Spleen (tissue), 13 donors: ENCODE measurements around the gene RBMX. TPM values are rescaled to one million over a fixed set of nuclear protein-coding genes. Genes with fewer than 3 reads are reported as not detected.
A peak's percentile ranks its signal among the peaks of the same experiment; 100 is the strongest.
"Not testable (repeated sequence)": the region's sequence is repeated elsewhere in the genome, so short reads cannot be mapped to it uniquely, and the experiment has no call there.

Source experiments
- DNase-seq: peaks from one replicate; pipeline ENCODE4 v3.0.0-alpha.2; 2020
- H3K27ac ChIP-seq, 8 donors: fragments of 200-600 bp; sonication (generic) in 7 of 8; 1 replicate in 4 of 8; 2 replicates in 4 of 8; pipeline versions ENCODE4 v1.5.0 to v1.8.0; 2016 to 2021; ENCODE audit warnings: inconsistent platforms in 4 of 8, mild to moderate bottlenecking in 4 of 8, moderate library complexity in 1 of 8
- H3K27me3 ChIP-seq, 7 donors: fragments of 200-600 bp; sonication (generic) in 6 of 7; replicated peaks in 1 of 7; 1 replicate in 4 of 7; 2 replicates in 3 of 7; pipeline versions ENCODE4 v1.5.0 to v1.8.0; 2016 to 2021; ENCODE audit warnings: inconsistent platforms in 3 of 7, mild to moderate bottlenecking in 1 of 7
- H3K36me3 ChIP-seq, 6 donors: fragments of 200-600 bp; sonication (generic) in 5 of 6; 1 replicate in 4 of 6; 2 replicates in 2 of 6; pipeline versions ENCODE4 v1.5.0 to v1.8.0; 2016 to 2021; ENCODE audit warnings: inconsistent platforms in 2 of 6
- H3K4me1 ChIP-seq, 6 donors: fragments of 200-600 bp; sonication (generic) in 5 of 6; 1 replicate in 3 of 6; 2 replicates in 3 of 6; pipeline versions ENCODE4 v1.5.0 to v1.8.0; 2016 to 2021; ENCODE audit warnings: inconsistent platforms in 3 of 6
- H3K4me3 ChIP-seq, 8 donors: fragments of 200-600 bp; sonication (generic) in 7 of 8; 1 replicate in 4 of 8; 2 replicates in 4 of 8; pipeline versions ENCODE4 v1.5.0 to v1.8.0; 2016 to 2021; ENCODE audit warnings: inconsistent platforms in 4 of 8, mild to moderate bottlenecking in 4 of 8, moderate library complexity in 2 of 8
- H3K9me3 ChIP-seq, 8 donors: fragments of 200-600 bp; sonication (generic) in 7 of 8; 1 replicate in 4 of 8; 2 replicates in 4 of 8; pipeline versions ENCODE4 v1.5.0 to v1.8.0; 2016 to 2021; ENCODE audit warnings: inconsistent platforms in 4 of 8
- POLR2A ChIP-seq, 3 donors: fragments of 450-650 bp; IDR thresholded peaks; one replicate each; pipeline ENCODE4 v1.5.1; 2017; ENCODE audit warnings: antibody characterized with exemption in 3 of 3, mild to moderate bottlenecking in 1 of 3
- POLR2AphosphoS5 ChIP-seq, 3 donors: sonication (generic); formaldehyde crosslinking; IDR thresholded peaks; one replicate each; pipeline ENCODE4 v1.5.1; 2017; ENCODE audit warnings: antibody characterized with exemption in 3 of 3
- WGBS, 5 donors: extraction: QIAGEN DNeasy Blood & Tissue Kit in 3 of 5; methylation state at CpG; one replicate each; pipeline versions ENCODE4 v1.1.5 to v1.1.7; 2013 to 2018; 5-methylcytosine and 5-hydroxymethylcytosine counted together
- intact Hi-C: fragments of 100-400 bp; cut with DNase I; formaldehyde crosslinking; loops from one replicate; pipeline ENCODE4 v1.15.0; 2023; ENCODE audit warnings: low total_unique reads
- long read RNA-seq, 2 donors: transcript quantifications; one replicate each; lab custom pipeline, GENCODE V29; 2026
- polyA plus RNA-seq, 3 donors: library from polyadenylated mRNA; stranded (reverse); fragments of 200-250 nt; gene quantifications; one replicate each; pipeline ENCODE4 v1.2.1, GENCODE V29; 2013
- total RNA-seq, 7 donors: library from RNA; depleted of rRNA in 3 of 7; stranded (reverse); fragments of >200 nt in 3 of 7; fragmentation: NEBNext Ultra II Directional in 4 of 7; extraction: Animal tissue kit (Norgen Biotek cat#: 25700) in 4 of 7; gene quantifications; one replicate each; pipeline versions ENCODE4 v1.1.0 to v1.2.1, GENCODE V29; 2016 to 2021
- TF ChIP-seq, protein P1 (sequence below), 11 experiments: fragments of 200-600 bp in 7 of 11; fragments of 450-650 bp in 4 of 11; sonication (generic) in 4 of 11; IDR thresholded peaks in 8 of 11; conservative IDR thresholded peaks in 3 of 11; 1 replicate in 7 of 11; 2 replicates in 4 of 11; pipeline versions ENCODE4 v1.4.0 to v1.8.0; 2016 to 2021; ENCODE audit warnings: antibody characterized with exemption in 11 of 11, inconsistent platforms in 4 of 11, mild to moderate bottlenecking in 1 of 11
- donor health status: healthy with polysubstance abuse.
- donor health status: DM: no; HTN: no; CAD: no; lungs with moderate emphysema.
- donor health status: DM: no; HTN: no; CAD: no.
- donor health status: Bipolar disorder and iron deficiency.
- donor health status: healthy.
- donor health status: DM: no; HTN: no; CAD: no.
- donor health status: DM: yes; HTN: yes; CAD: no.

Gene RBMX
- total RNA-seq (100 to 1,000 TPM; 132 to 286 (median 185) TPM), polyA plus RNA-seq (100 to 1,000 TPM; 111 to 122 (median 114) TPM)
- long read RNA-seq, donor 1, transcript RBMX-201 (9 exons, 2,012 nt), result major isoform, 46 of 128 reads
- long read RNA-seq, donor 1, transcript RBMX-207 (8 exons, 2,148 nt), result minor isoform, 11 of 128 reads
- long read RNA-seq, donor 1, transcript RBMX-210 (2 exons, 563 nt), result minor isoform, 13 of 128 reads
- long read RNA-seq, donor 1, partial matches to known transcripts, result 55 of 128 reads
- long read RNA-seq, donor 1, other reads (novel, unspliced or antisense), result 0 of 128 reads
- long read RNA-seq, donor 2, transcript RBMX-207 (8 exons, 2,148 nt), result minor isoform, 8 of 96 reads
- long read RNA-seq, donor 2, transcript RBMX-201 (9 exons, 2,012 nt), result major isoform, 51 of 96 reads
- long read RNA-seq, donor 2, partial matches to known transcripts, result 30 of 96 reads
- long read RNA-seq, donor 2, other reads (novel, unspliced or antisense), result 0 of 96 reads

DNA sequence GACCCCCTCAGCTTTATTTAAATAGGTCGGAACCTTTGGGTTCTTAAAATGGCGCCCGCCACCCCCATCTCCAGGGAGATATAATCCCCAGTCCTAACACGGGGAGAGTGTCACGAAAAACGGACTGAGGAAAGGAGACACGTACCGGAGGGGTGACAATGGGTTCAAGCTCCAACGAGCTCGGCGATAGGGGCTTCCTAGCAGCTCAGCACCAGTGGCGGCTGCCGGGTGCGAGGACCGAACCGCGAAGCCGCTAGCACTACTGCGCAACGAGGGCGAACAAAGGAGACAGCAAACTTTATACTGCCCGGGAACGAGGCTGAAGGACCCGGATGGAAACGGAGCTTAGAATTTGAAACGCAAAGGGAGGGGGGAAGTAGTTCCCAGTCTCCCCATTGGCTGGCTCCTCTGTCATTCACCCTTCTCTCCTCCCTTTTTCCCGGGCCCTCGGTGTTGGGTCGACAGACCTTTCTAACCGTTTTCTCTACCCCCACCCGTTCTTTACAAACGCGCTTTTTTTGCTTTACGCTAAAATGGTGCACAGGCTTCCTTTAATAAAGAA lies at the start of gene RBMX:
RBMX (minus strand) TSS at position 274 of the 562 bp plus-strand sequence. CDS start 1,298 bp downstream, outside the sequence.
- DNase-seq, result peak; percentile 93
- WGBS, 5 donors, result 0 to 36% (median 9%) methylated on average over 27 to 34 of the region's 34 CpGs
- intact Hi-C loops, result no loop called here
- no peaks in the 10 kb centered on the region for H3K27me3 ChIP-seq
- H3K27ac ChIP-seq, result peak within 1 kb of the TSS; percentile 59 to 96 (median 95)
- H3K9me3 ChIP-seq, result no peaks in the 10 kb centered on the region
- H3K36me3 ChIP-seq, result peaks cover 0 to 35% (median 24%) of the 10 kb centered on the region in 6 donors
- H3K4me1 ChIP-seq, result peaks cover 0 to 25% (median 12%) of the 10 kb centered on the region in 6 donors
- peak within 1 kb of the TSS; percentile 37 to 75 (median 53) for H3K4me3 ChIP-seq
- peak; percentile 99 to 100 (median 99) for TF ChIP-seq POLR2AphosphoS5 (IDR thresholded peaks at IDR 0.05)
- TF ChIP-seq, protein P1, sequence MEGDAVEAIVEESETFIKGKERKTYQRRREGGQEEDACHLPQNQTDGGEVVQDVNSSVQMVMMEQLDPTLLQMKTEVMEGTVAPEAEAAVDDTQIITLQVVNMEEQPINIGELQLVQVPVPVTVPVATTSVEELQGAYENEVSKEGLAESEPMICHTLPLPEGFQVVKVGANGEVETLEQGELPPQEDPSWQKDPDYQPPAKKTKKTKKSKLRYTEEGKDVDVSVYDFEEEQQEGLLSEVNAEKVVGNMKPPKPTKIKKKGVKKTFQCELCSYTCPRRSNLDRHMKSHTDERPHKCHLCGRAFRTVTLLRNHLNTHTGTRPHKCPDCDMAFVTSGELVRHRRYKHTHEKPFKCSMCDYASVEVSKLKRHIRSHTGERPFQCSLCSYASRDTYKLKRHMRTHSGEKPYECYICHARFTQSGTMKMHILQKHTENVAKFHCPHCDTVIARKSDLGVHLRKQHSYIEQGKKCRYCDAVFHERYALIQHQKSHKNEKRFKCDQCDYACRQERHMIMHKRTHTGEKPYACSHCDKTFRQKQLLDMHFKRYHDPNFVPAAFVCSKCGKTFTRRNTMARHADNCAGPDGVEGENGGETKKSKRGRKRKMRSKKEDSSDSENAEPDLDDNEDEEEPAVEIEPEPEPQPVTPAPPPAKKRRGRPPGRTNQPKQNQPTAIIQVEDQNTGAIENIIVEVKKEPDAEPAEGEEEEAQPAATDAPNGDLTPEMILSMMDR (IDR thresholded peaks at IDR 0.05 in 8 of 11, conservative IDR thresholded peaks at IDR 0.05 in 3 of 11), result no peak
- TF ChIP-seq POLR2A (IDR thresholded peaks at IDR 0.05), result peak; percentile 93 to 96 (median 93)

DNA sequence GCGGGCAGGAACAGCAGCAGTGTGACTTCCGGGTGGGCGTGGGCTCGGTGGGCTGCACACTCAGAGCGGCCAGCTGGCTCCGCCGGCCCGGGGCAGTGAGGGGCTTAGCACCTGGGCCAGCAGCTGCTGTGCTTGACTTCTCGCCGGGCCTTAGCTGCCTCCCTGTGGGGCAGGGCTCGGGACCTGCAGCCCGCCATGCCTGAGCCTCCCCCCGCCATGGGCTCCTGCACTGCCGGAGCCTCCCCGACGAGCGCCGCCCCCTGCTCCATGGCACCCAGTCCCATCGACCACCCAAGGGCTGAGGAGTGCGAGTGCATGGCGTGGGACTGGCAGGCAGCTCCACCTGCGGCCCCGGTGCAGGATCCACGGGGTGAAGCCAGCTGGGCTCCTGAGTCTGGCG lies 40.9 kb upstream of the RBMX start:
- H3K4me1 ChIP-seq, H3K9me3 ChIP-seq, H3K27me3 ChIP-seq, H3K36me3 ChIP-seq, H3K4me3 ChIP-seq, DNase-seq, H3K27ac ChIP-seq: not testable (repeated sequence)
- 91 to 100% (median 96%) methylated on average over 5 to 25 of the region's 25 CpGs for WGBS, 5 donors
- intact Hi-C loops, result loop anchor here (10.0 kb wide), 1 partner anchor 207 kb away; no protein-coding TSS in a partner anchor

- intact Hi-C loops, result loop anchor here (10.0 kb wide), 1 partner anchor 205 kb away; no protein-coding TSS in a partner anchor
- TF ChIP-seq, protein P1 (IDR thresholded peaks at IDR 0.05 in 8 of 11, conservative IDR thresholded peaks at IDR 0.05 in 3 of 11), result no peak
- TF ChIP-seq POLR2AphosphoS5 (IDR thresholded peaks at IDR 0.05) (no peak), POLR2A (IDR thresholded peaks at IDR 0.05) (no peak)
- no peaks in the 10 kb centered on the region for H3K9me3 ChIP-seq
- no peak for DNase-seq
- H3K27me3 ChIP-seq, result no peaks in the 10 kb centered on the region
- H3K4me3 ChIP-seq, result no peak overlapping the region
- H3K36me3 ChIP-seq, result no peaks in the 10 kb centered on the region
- H3K27ac ChIP-seq, result no peak overlapping the region
- peaks cover 0 to 3% (median 0%) of the 10 kb centered on the region in 6 donors for H3K4me1 ChIP-seq
These were observed 39.5 kb upstream of the RBMX start for GRCh38 chrX:136920001-136920400.

DNA sequence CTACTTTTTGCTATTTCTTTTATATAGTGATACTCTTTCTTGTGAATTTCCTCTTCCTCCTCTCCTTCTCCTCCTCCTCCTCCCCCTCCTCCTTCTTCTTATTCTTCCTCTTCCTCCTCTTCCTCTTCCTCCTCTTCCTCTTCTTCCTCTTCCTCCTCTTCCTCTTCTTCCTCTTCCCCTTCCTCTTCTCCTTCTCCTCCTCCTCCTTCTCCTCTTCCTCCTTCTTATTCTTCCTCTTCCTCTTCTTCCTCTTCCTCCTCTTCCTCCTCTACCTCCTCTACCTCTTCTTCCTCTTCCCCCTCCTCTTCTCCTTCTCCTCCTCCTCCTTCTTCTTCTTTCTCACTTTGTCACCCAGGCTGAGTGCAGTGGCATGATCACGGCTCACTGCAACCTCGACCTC lies 36.3 kb upstream of the RBMX start:
- DNase-seq, result no peak
- intact Hi-C loops, result no loop called here

DNA sequence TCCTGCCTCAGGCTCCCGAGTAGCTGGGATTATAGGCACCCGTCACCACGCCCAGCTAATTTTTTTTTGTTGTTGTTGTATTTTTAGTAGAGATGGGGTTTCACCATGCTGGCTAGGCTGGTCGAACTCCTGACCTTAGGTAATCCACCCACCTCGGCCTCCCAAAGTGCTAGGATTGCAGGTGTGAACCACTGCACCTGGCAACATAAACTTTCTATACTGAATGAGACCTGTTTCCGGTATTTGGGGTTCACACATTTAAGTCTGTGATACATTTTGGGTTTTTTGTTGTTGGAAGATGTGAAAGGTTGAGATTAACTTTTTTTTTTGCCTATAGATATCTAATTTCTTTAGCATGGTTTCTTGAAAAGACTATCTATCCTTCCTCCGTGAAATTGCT lies 31.1 kb upstream of the RBMX start:
- 62 to 74% (median 72%) methylated on average over 7 of the region's 7 CpGs for WGBS, 5 donors
- DNase-seq, H3K9me3 ChIP-seq, H3K4me3 ChIP-seq, H3K36me3 ChIP-seq, H3K27me3 ChIP-seq, intact Hi-C loops, H3K27ac ChIP-seq: not testable (repeated sequence)
- peaks cover 0 to 16% (median 5%) of the 10 kb centered on the region in 6 donors for H3K4me1 ChIP-seq

More for the DNA sequence above, 36.3 kb upstream of the RBMX start:
- no peak overlapping the region for H3K27ac ChIP-seq
- no peaks in the 10 kb centered on the region for H3K4me1 ChIP-seq
- WGBS, 5 donors, result 82 to 96% (median 93%) methylated on average over 2 of the region's 2 CpGs
- H3K27me3 ChIP-seq, result no peaks in the 10 kb centered on the region
- H3K9me3 ChIP-seq, result no peaks in the 10 kb centered on the region
- H3K36me3 ChIP-seq, result no peaks in the 10 kb centered on the region
- H3K4me3 ChIP-seq, result no peak overlapping the region
- TF ChIP-seq, protein P1 (IDR thresholded peaks at IDR 0.05 in 8 of 11, conservative IDR thresholded peaks at IDR 0.05 in 3 of 11), result no peak
- TF ChIP-seq POLR2AphosphoS5 (IDR thresholded peaks at IDR 0.05) (no peak), POLR2A (IDR thresholded peaks at IDR 0.05) (no peak)
